Measurements from ENCODE around the gene ZNF541.
"Not testable (repeated sequence)": the region's sequence is repeated elsewhere in the genome, so short reads cannot be mapped to it uniquely, and the experiment has no call there.

ZNF541 gene

GRCh38 chr19:47599671-47600245 is 26.8 kb upstream of the ZNF541 start:
- not testable (repeated sequence) for DNase-seq (ENCODE audit: low read depth in 2 of 2)

GRCh38 chr19:47598407-47599349 is 25.7 kb upstream of the ZNF541 start:
- no peak for DNase-seq (ENCODE audit: low read depth in 2 of 2)

- DNase-seq (ENCODE audit: low read depth in 2 of 2) = no peak
Measured at GRCh38 chr19:47595944-47596343, 23.0 kb upstream of the ZNF541 start.

GRCh38 chr19:47593860-47594259 is 20.9 kb upstream of the ZNF541 start:
- no peak for DNase-seq (ENCODE audit: low read depth in 2 of 2)

GRCh38 chr19:47589824-47590223 is 16.9 kb upstream of the ZNF541 start:
- DNase-seq (ENCODE audit: low read depth in 2 of 2) = no peak

GRCh38 chr19:47587295-47587694 is 14.3 kb upstream of the ZNF541 start:
- no peak for DNase-seq (ENCODE audit: low read depth in 2 of 2)

GRCh38 chr19:47583161-47583560 is 10.2 kb upstream of the ZNF541 start:
- not testable (repeated sequence) for DNase-seq (ENCODE audit: low read depth in 2 of 2)

GRCh38 chr19:47582320-47582909 is 9.5 kb upstream of the ZNF541 start:
- DNase-seq (ENCODE audit: low read depth in 2 of 2) = no peak

GRCh38 chr19:47581605-47582319 is 8.8 kb upstream of the ZNF541 start:
- DNase-seq (ENCODE audit: low read depth in 2 of 2) = no peak

GRCh38 chr19:47580397-47580796 is 7.4 kb upstream of the ZNF541 start:
- DNase-seq (ENCODE audit: low read depth in 2 of 2) = no peak

GRCh38 chr19:47572635-47573034 is 313 bp downstream of the ZNF541 start:
- no peak for DNase-seq (ENCODE audit: low read depth in 2 of 2)

GRCh38 chr19:47569331-47569730 is 3.6 kb downstream of the ZNF541 start:
- no peak for DNase-seq (ENCODE audit: low read depth in 2 of 2)

GRCh38 chr19:47564081-47564480 is 8.9 kb downstream of the ZNF541 start:
- no peak for DNase-seq (ENCODE audit: low read depth in 2 of 2)

- DNase-seq (ENCODE audit: low read depth in 2 of 2) = no peak
Measured at GRCh38 chr19:47561440-47562057, 11.4 kb downstream of the ZNF541 start.

GRCh38 chr19:47560999-47561398 is 11.9 kb downstream of the ZNF541 start:
- DNase-seq (ENCODE audit: low read depth in 2 of 2) = no peak

- DNase-seq (ENCODE audit: low read depth in 2 of 2) = no peak
Measured at GRCh38 chr19:47550129-47550528, 22.8 kb downstream of the ZNF541 start.

GRCh38 chr19:47549261-47549862 is 23.6 kb downstream of the ZNF541 start:
- no peak for DNase-seq (ENCODE audit: low read depth in 2 of 2)

GRCh38 chr19:47547199-47547598 is 25.7 kb downstream of the ZNF541 start:
- no peak for DNase-seq (ENCODE audit: low read depth in 2 of 2)

GRCh38 chr19:47545061-47545948 is 27.6 kb downstream of the ZNF541 start:
- no peak for DNase-seq (ENCODE audit: low read depth in 2 of 2)

- DNase-seq (ENCODE audit: low read depth in 2 of 2) = no peak
Measured at GRCh38 chr19:47544476-47544875, 28.5 kb downstream of the ZNF541 start.

Data from activated CD8-positive, alpha-beta memory T cell treated with anti-CD3 and anti-CD28 coated beads for 4 hours (primary cell).